Measurements from ENCODE around the gene GART.

GART gene

GRCh38 chr21:33458861-33459260 is 83.1 kb downstream of the GART start:
- no peak for DNase-seq

DNA sequence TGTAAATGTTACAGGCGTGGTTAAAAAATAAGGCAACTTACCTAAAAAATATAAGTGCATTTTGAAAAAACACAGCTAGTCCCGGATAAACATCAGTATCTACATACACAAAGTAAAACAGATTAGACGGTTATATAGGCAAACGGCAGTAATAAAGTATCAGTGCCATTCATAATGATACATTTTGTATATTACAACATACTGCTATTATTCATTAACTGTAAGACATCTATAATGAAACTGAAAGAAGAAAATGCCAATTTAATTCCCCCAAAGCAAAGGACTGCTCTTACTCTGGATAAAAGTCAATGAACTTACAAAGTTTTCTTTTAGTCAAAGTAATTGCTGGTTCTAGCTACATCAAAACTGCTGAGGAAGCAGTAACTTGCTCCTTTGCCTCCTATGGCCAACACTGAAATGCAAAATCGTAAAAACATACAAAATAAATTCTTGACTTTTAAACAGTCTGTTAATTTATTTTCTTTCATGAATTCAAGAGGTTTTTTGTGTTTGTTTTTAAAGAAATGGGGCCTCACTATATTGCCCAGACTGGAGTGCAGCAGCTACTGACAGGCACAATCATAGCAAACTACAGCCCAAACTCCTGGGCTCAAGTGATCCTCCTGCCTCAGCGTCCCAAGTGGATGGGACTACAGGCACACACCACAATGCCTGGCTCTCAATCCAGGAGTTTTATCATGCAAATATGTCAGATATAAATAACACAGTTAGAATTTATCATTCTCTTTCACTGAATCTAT is 86.1 kb downstream of the GART start:
- DNase-seq = no peak

Data from SHP77 treated with DMSO at 0.1 percent for 48 hours (cell line).